GM19043 (cell line): ENCODE measurements around the gene PPP1R14B.

ENCODE experiments used
- ATAC-seq: cut with Tn5 transposase; IDR thresholded peaks from one replicate; pipeline ENCODE4 v1.9.1; 2021; ENCODE audit warnings: low read depth; ENCODE audit not compliant: unreplicated experiment

PPP1R14B gene

DNA sequence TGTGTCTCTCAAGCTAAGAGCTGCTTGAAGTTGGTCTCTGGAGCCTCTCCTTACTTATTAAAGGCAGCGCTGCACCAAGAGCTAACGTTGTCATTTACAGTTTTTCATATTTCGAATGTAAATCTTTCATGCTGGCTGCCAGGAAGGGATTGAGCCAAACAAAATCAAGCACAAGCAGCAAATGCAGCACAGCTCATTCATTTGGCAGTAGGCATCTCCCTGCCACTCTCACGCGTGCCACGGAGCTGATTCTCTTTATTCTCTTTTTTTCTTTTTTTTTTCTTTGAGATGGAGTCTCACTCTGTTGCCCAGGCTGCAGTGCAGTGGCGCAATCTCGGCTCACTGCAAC is 13.8 kb downstream of the PPP1R14B start:
- ATAC-seq: no peak

DNA sequence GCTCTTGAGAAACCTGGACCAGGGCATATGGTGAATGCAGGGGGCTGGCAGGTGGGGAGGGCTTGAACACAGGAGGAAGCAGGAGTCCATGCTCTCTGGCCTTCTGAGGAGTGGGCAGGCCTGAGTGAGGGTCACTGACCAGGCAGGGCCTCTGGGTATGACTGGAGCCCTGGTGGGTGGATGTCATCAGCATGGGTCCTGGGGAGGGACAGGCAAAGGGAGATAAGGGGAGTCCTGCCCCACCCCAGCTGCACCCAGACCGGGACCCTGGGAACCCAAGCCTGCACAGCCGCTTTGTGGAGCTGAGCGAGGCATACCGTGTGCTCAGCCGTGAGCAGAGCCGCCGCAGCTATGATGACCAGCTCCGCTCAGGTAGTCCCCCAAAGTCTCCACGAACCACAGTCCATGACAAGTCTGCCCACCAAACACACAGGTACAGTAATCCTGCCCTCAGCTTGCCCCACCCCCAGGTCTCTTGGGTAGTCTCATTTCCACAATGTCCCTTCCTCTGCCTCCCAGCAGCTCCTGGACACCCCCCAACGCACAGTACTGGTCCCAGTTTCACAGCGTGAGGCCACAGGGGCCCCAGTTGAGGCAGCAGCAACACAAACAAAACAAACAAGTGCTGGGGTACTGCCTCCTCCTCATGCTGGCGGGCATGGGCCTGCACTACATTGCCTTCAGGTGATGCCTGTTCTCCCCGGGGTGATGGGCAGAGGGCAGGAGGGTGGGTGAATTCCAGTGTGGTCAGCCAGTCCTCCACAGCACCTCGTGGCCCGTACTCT is 14.4 kb downstream of the PPP1R14B start:
- no peak for ATAC-seq

DNA sequence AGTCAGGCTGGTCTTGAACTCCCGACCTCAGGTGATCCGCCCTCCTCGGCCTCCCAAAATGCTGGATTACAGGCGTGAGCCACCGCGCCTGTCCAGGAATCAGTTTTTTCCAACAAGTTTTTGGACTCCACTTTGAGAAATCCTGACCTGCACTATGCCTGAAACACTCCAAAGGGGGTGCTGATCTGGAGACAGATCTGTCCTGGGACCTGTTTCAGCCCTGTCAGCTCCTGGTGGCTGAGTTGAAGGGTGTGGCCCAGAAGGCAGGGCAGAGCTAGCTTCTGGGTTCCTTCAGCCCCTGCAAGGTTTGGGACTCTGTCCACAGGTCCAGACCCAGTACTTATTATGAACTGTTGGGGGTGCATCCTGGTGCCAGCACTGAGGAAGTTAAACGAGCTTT is 15.2 kb downstream of the PPP1R14B start:
- no peak for ATAC-seq

GRCh38 chr11:64230985-64231365 is 15.8 kb downstream of the PPP1R14B start:
- ATAC-seq: no peak

DNA sequence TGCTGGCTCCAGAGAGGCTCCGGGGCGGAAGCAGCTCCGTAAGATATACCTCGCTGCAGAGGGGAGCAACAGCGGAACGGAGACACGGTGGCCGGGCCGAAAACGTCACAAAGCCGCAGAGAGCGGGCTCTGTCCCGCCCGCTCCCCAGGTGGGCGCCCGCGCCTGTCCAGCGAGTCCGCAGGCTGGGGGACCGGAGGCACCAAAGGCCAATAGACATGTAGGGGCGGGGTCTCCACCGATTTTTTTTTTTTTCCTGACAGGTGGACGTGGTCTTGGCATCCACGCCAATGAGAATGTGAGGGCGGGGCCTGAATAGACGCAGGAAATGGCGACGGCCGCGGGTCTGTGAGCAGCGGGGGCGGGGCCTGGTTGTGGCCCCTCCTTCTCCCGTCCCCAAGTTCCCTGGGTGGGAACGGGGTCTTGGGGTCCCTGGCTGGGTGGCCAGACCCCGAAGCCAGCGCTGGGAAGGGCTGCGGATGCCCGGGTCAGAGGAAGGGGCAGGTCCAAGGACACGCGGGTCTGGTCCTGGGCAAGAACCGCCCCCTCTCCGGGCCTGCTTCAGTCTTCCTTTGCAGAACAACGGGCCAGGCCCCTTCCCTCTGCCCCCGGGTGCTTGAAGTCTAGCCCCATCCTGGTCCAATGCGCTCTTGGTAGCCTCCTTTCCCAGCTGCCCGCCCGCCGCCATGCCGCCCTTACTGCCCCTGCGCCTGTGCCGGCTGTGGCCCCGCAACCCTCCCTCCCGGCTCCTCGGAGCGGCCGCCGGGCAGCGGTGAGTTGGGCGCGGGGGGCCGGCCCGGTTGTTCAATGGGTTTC is 16.4 kb downstream of the PPP1R14B start, which contains the start of gene DNAJC4:
Gene DNAJC4, plus strand, starts transcription at position 378 of the 814 bp plus-strand sequence. Its CDS starts 307 bp downstream, at position 685.
- ATAC-seq: peak; percentile 45

GRCh38 chr11:64229744-64230170 is 17.0 kb downstream of the PPP1R14B start:
- no peak for ATAC-seq

- no peak for ATAC-seq
Measured at GRCh38 chr11:64229090-64229743, 17.5 kb downstream of the PPP1R14B start.

DNA sequence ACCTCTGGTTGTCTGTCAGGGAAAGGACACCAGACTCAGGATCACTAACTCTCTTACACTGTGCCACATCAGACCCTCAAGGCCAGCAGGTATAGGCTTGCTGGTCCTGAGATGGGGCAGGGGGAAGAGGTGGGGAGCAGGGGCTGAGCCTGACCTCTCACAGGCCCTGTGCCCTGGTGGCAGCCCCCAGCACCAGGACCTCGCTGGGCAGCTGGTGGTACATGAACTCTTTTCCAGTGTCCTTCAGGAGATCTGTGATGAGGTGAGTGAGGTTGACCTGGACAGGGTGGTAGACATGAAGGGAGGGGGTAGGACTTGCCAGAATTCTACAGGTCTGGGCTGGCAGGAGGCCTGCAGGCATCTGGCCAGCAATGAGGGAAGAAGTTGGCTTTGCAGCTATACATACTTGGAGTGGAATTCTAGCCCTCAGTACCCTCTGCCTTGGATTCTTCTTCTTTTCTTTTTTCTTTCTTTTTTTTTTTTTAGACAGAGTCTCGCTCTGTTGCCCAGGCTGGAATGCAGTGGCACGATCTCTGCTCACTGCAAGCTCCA is 19.3 kb downstream of the PPP1R14B start:
- ATAC-seq: no peak

DNA sequence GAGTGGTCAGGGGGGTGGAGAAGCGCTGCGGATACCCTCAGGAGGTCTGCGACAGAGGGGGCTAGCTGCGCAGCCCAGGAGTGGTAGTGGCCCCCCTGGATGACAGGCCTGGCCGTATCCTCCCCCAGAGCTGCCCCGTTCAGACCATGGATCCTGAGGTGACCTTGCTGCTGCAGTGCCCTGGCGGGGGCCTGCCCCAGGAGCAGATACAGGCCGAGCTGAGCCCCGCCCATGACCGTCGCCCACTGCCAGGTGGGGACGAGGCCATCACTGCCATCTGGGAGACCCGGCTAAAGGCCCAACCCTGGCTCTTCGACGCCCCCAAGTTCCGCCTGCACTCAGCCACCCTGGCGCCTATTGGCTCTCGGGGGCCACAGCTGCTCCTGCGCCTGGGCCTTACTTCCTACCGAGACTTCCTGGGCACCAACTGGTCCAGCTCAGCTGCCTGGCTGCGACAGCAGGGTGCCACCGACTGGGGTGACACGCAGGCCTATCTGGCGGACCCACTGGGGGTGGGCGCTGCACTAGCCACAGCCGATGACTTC is 20.2 kb downstream of the PPP1R14B start:
- ATAC-seq: no peak

- ATAC-seq: peak; percentile 39
Measured at GRCh38 chr11:64225608-64226506, 20.9 kb downstream of the PPP1R14B start, which contains the start of the genes NUDT22 and TRPT1. TSS of gene NUDT22 (plus strand) at chr11:64226274. CDS start at chr11:64226653, 379 bp downstream. TSS of gene TRPT1 (minus strand) at chr11:64226186. CDS start at chr11:64225860, 326 bp downstream.

- ATAC-seq: no peak
Measured at GRCh38 chr11:64224891-64225607, 21.7 kb downstream of the PPP1R14B start.

DNA sequence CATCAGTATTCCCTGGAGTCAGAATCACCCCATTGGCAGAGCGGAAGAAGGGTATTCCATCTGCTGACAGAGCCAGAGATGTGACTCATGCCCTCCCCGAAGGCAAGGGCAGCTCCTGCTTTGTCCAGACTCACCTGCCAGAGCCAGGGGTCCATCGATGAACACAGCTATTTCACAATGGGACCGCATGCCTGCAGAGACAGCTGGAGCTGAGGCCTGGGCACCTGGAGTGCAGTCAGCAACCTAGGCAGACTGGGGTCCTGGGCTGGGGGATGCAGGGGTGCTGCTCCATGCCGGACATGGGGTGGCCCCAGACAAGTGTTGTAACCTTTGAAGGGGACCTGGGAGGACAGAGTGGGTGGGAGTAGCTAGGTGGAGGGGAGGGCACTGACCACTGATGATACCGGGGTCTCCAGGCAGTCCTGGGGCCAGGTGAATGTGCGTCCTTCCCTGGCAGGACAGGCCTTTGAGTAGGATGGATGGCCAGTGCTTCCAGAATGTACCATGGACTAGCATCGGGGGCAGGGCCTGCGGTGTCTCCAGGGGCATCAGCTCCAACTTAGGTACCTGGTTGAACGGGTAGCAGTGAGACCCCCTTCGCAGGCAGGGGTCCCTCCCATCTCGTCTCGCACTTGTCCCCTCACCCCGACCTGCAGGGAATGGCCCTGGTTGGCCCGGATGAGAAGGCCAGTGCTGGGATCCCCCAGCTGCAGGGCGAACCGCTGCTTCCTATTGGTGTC is 22.4 kb downstream of the PPP1R14B start:
- ATAC-seq: no peak

DNA sequence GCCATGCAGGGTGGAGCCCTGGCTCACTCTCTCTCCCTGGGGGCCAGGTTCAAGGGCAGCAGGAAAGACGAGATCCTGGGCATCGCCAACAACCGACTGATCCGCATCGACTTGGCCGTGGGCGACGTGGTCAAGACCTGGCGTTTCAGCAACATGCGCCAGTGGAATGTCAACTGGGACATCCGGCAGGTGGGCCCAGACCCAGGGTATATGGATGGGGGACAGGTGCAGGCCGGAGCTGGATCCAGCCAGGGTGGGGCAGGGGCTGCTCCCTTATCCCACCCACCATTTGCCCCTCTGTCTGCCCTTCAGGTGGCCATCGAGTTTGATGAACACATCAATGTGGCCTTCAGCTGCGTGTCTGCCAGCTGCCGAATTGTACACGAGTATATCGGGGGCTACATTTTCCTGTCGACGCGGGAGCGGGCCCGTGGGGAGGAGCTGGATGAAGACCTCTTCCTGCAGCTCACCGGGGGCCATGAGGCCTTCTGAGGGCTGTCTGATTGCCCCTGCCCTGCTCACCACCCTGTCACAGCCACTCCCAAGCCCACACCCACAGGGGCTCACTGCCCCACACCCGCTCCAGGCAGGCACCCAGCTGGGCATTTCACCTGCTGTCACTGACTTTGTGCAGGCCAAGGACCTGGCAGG is 23.6 kb downstream of the PPP1R14B start:
- ATAC-seq: no peak

DNA sequence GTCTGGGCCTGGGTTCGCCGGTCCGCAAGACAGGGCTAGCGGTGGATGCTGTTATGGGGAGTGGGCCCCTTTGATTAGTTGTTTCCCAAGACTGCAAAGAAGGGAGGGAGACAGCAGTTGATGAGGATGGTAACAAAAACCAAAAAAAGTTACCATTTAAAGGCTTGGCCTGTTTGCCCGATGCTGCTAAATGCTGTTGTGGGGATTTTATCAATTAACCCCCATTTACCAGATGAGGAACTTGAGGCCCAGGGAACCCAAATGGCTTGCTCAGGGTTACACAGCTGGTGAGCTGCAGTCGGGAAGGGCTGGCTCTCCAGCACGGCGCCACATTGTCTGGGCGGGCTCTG is 24.1 kb downstream of the PPP1R14B start:
- no peak for ATAC-seq

DNA sequence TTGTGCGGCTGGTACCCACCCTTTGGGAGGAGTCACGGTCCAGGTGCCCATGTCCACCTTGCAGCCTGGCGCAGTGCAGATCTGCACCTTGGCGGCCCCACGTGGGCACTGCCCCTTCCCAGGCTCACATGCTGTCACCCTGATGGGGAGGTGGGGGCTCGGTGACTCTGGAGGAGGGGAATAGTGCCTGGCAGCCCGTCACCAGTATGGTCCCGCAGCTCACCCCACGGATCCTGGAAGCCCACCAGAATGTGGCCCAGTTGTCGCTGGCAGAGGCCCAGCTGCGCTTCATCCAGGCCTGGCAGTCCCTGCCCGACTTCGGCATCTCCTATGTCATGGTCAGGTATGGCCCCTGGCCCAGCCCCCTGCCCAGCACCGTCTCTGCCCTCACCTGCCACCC is 25.9 kb downstream of the PPP1R14B start:
- ATAC-seq: no peak

GRCh38 chr11:64220271-64220670 is 26.5 kb downstream of the PPP1R14B start:
- no peak for ATAC-seq

DNA sequence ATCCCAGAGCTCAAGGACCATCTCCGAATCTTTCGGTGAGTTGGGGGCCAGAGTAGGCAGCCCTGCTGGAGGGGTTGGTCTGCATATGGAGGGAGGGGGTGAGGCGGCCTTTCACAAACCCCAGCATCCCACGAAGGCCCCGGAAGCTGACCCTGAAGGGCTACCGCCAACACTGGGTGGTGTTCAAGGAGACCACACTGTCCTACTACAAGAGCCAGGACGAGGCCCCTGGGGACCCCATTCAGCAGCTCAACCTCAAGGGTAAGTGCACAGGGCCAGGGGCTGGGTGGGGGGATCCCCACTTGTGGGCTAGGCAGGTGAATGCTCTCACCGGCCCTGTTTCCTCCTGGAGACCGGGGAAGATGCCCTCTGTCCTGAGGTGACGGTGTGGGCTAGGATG is 27.0 kb downstream of the PPP1R14B start:
- no peak for ATAC-seq

DNA sequence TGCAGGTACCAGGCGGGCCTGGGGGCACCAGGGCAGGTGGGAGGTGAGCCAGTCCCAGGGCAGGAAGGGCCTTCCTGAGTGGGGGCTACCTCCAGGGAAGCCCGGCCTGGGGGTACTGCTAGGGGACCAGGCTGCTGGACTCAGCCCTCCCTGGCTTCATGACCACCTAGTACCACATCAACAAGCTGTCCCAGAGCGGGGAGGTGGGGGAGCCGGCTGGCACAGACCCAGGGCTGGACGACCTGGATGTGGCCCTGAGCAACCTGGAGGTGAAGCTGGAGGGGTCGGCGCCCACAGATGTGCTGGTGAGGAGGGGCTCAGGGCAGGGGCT is 27.4 kb downstream of the PPP1R14B start:
- no peak for ATAC-seq
